IgD-negative memory B cell (primary cell): ENCODE data around the gene CADPS. TPM values are rescaled to one million over a fixed set of nuclear protein-coding genes. Genes with fewer than 3 reads are reported as not detected.
A peak's percentile ranks its signal among the peaks of the same experiment; 100 is the strongest.

ENCODE experiments used
- H3K27ac Mint-ChIP-seq, 3 donors: one replicate each; pipeline ENCODE4 v1.8.0; 2020 to 2022; ENCODE audit warnings: mild to moderate bottlenecking in 3 of 3, mixed read lengths in 3 of 3, moderate library complexity in 1 of 3
- H3K27me3 Mint-ChIP-seq: one replicate; pipeline ENCODE4 v1.8.0; 2021; ENCODE audit warnings: mixed read lengths
- H3K36me3 Mint-ChIP-seq: one replicate; pipeline ENCODE4 v1.8.0; 2020; ENCODE audit warnings: mild to moderate bottlenecking, mixed read lengths
- H3K4me1 Mint-ChIP-seq, 3 donors: one replicate each; pipeline ENCODE4 v1.8.0; 2020 to 2022; ENCODE audit warnings: mixed read lengths in 3 of 3, mild to moderate bottlenecking in 1 of 3
- H3K4me3 Mint-ChIP-seq, 4 donors: one replicate each; pipeline ENCODE4 v1.8.0; 2020 to 2022; ENCODE audit warnings: mild to moderate bottlenecking in 4 of 4, mixed read lengths in 4 of 4, moderate library complexity in 3 of 4
- H3K9me3 Mint-ChIP-seq, 3 donors: one replicate each; pipeline ENCODE4 v1.8.0; 2020 to 2021; ENCODE audit warnings: mixed read lengths in 3 of 3, mild to moderate bottlenecking in 1 of 3
- polyA plus RNA-seq: library from polyadenylated mRNA; unstranded; fragments of 300-500 nt; fragmentation: Illumina TruSeq; gene quantifications from one replicate; pipeline ENCODE4 v1.2.3, GENCODE V29; 2021

Gene CADPS
- polyA plus RNA-seq, 1 donor from 2014 or later: not detected

GRCh38 chr3:62493109-62493801 lies 382.0 kb downstream of the CADPS start:
- Mint-ChIP-seq H3K27me3 (no peaks in the 10 kb centered on the region), H3K4me1 (no peaks in the 10 kb centered on the region), H3K9me3 (peaks cover 0 to 2% (median 0%) of the 10 kb centered on the region in 3 donors), H3K4me3 (no peak overlapping the region), H3K36me3 (no peaks in the 10 kb centered on the region), H3K27ac (no peak overlapping the region)

- no peaks in the 10 kb centered on the region for H3K27me3 Mint-ChIP-seq
- no peaks in the 10 kb centered on the region for H3K4me1 Mint-ChIP-seq
- no peaks in the 10 kb centered on the region for H3K9me3 Mint-ChIP-seq
- H3K4me3 Mint-ChIP-seq: no peak overlapping the region
- H3K36me3 Mint-ChIP-seq: no peaks in the 10 kb centered on the region
- no peak overlapping the region for H3K27ac Mint-ChIP-seq
Measured at GRCh38 chr3:62482961-62483360, 392.3 kb downstream of the CADPS start.

- no peak overlapping the region for H3K4me3 Mint-ChIP-seq
- H3K27me3 Mint-ChIP-seq: no peaks in the 10 kb centered on the region
- H3K9me3 Mint-ChIP-seq: no peaks in the 10 kb centered on the region
- no peak overlapping the region for H3K27ac Mint-ChIP-seq
- H3K36me3 Mint-ChIP-seq: no peaks in the 10 kb centered on the region
- H3K4me1 Mint-ChIP-seq: no peaks in the 10 kb centered on the region
Measured at GRCh38 chr3:62481962-62482361, 393.3 kb downstream of the CADPS start.

- Mint-ChIP-seq H3K27me3 (no peaks in the 10 kb centered on the region), H3K27ac (no peak overlapping the region), H3K4me1 (no peaks in the 10 kb centered on the region), H3K9me3 (no peaks in the 10 kb centered on the region), H3K36me3 (peaks cover 1% of the 10 kb centered on the region), H3K4me3 (no peak overlapping the region)
Measured at GRCh38 chr3:62480056-62480455, 395.2 kb downstream of the CADPS start.

GRCh38 chr3:62479326-62479725 lies 395.9 kb downstream of the CADPS start:
- Mint-ChIP-seq H3K27ac (peak overlapping the region in 1 of 3 donors; percentile 47), H3K27me3 (no peaks in the 10 kb centered on the region), H3K4me3 (no peak overlapping the region), H3K4me1 (no peaks in the 10 kb centered on the region), H3K36me3 (peaks cover 1% of the 10 kb centered on the region), H3K9me3 (no peaks in the 10 kb centered on the region)

- no peak overlapping the region for H3K4me3 Mint-ChIP-seq
- H3K27me3 Mint-ChIP-seq: no peaks in the 10 kb centered on the region
- no peak overlapping the region for H3K27ac Mint-ChIP-seq
- H3K9me3 Mint-ChIP-seq: peaks cover 0 to 3% (median 0%) of the 10 kb centered on the region in 3 donors
- peaks cover 3% of the 10 kb centered on the region for H3K36me3 Mint-ChIP-seq
- H3K4me1 Mint-ChIP-seq: no peaks in the 10 kb centered on the region
Measured at GRCh38 chr3:62475306-62475705, 399.9 kb downstream of the CADPS start.

- Mint-ChIP-seq H3K27ac (no peak overlapping the region), H3K4me3 (no peak overlapping the region), H3K4me1 (no peaks in the 10 kb centered on the region), H3K27me3 (no peaks in the 10 kb centered on the region), H3K9me3 (peaks cover 0 to 3% (median 2%) of the 10 kb centered on the region in 3 donors), H3K36me3 (no peaks in the 10 kb centered on the region)
Measured at GRCh38 chr3:62467966-62468722, 407.1 kb downstream of the CADPS start.

- Mint-ChIP-seq H3K4me1 (no peaks in the 10 kb centered on the region), H3K36me3 (no peaks in the 10 kb centered on the region), H3K9me3 (no peaks in the 10 kb centered on the region), H3K4me3 (no peak overlapping the region), H3K27me3 (no peaks in the 10 kb centered on the region), H3K27ac (no peak overlapping the region)
Measured at GRCh38 chr3:62462788-62463187, 412.4 kb downstream of the CADPS start.

- H3K4me3 Mint-ChIP-seq: no peak overlapping the region
- no peaks in the 10 kb centered on the region for H3K36me3 Mint-ChIP-seq
- no peaks in the 10 kb centered on the region for H3K4me1 Mint-ChIP-seq
- no peak overlapping the region for H3K27ac Mint-ChIP-seq
- H3K27me3 Mint-ChIP-seq: no peaks in the 10 kb centered on the region
- peaks cover 0 to 5% (median 0%) of the 10 kb centered on the region in 3 donors for H3K9me3 Mint-ChIP-seq
Measured at GRCh38 chr3:62462104-62462762, 413.0 kb downstream of the CADPS start.

- Mint-ChIP-seq H3K27ac (no peak overlapping the region), H3K36me3 (no peaks in the 10 kb centered on the region), H3K9me3 (peaks cover 0 to 5% (median 2%) of the 10 kb centered on the region in 3 donors), H3K4me3 (no peak overlapping the region), H3K27me3 (peaks cover 2% of the 10 kb centered on the region), H3K4me1 (peaks cover 0 to 1% (median 0%) of the 10 kb centered on the region in 3 donors)
Measured at GRCh38 chr3:62454916-62455315, 420.3 kb downstream of the CADPS start.

GRCh38 chr3:62453448-62453847 lies 421.8 kb downstream of the CADPS start:
- peaks cover 2% of the 10 kb centered on the region for H3K27me3 Mint-ChIP-seq
- H3K36me3 Mint-ChIP-seq: no peaks in the 10 kb centered on the region
- peaks cover 0 to 5% (median 2%) of the 10 kb centered on the region in 3 donors for H3K9me3 Mint-ChIP-seq
- no peak overlapping the region for H3K4me3 Mint-ChIP-seq
- no peak overlapping the region for H3K27ac Mint-ChIP-seq
- H3K4me1 Mint-ChIP-seq: peaks cover 0 to 1% (median 0%) of the 10 kb centered on the region in 3 donors

- no peaks in the 10 kb centered on the region for H3K36me3 Mint-ChIP-seq
- no peak overlapping the region for H3K27ac Mint-ChIP-seq
- H3K27me3 Mint-ChIP-seq: peaks cover 2% of the 10 kb centered on the region
- H3K4me3 Mint-ChIP-seq: no peak overlapping the region
- peaks cover 0 to 1% (median 0%) of the 10 kb centered on the region in 3 donors for H3K4me1 Mint-ChIP-seq
- peaks cover 0 to 2% (median 0%) of the 10 kb centered on the region in 3 donors for H3K9me3 Mint-ChIP-seq
Measured at GRCh38 chr3:62451211-62451887, 423.9 kb downstream of the CADPS start.

- H3K4me3 Mint-ChIP-seq: no peak overlapping the region
- no peak overlapping the region for H3K27ac Mint-ChIP-seq
- H3K4me1 Mint-ChIP-seq: peaks cover 0 to 8% (median 6%) of the 10 kb centered on the region in 3 donors
- no peaks in the 10 kb centered on the region for H3K36me3 Mint-ChIP-seq
- H3K27me3 Mint-ChIP-seq: no peaks in the 10 kb centered on the region
- no peaks in the 10 kb centered on the region for H3K9me3 Mint-ChIP-seq
Measured at GRCh38 chr3:62446337-62446940, 428.8 kb downstream of the CADPS start.

- Mint-ChIP-seq H3K9me3 (no peaks in the 10 kb centered on the region), H3K4me1 (peaks cover 0 to 8% (median 6%) of the 10 kb centered on the region in 3 donors), H3K36me3 (no peaks in the 10 kb centered on the region), H3K27me3 (no peaks in the 10 kb centered on the region), H3K4me3 (peak overlapping the region in 2 of 4 donors; percentile 54 to 63), H3K27ac (no peak overlapping the region)
Measured at GRCh38 chr3:62445275-62445674, 429.9 kb downstream of the CADPS start.
